IMR-90 (cell line): ENCODE data around the gene NWD2.
"Not testable (repeated sequence)": the region's sequence is repeated elsewhere in the genome, so short reads cannot be mapped to it uniquely, and the experiment has no call there.

Experiments used
- BHLHE40 ChIP-seq: fragments of 150-350 bp; IDR thresholded peaks from 2 replicates; pipeline ENCODE4 v1.6.1; 2016; ENCODE audit warnings: mild to moderate bottlenecking, low read depth, low read length
- CEBPB ChIP-seq: IDR thresholded peaks from 2 replicates; pipeline ENCODE4 v1.6.1; 2012; ENCODE audit warnings: low read depth, low read length, improper control_type of control experiment
- CHD1 ChIP-seq: IDR thresholded peaks from 2 replicates; pipeline ENCODE4 v1.6.1; 2012; ENCODE audit warnings: low read depth, low read length, improper control_type of control experiment
- CTCF ChIP-seq: conservative IDR thresholded peaks from 2 replicates; pipeline ENCODE4 v1.5.1; 2012; ENCODE audit warnings: mild to moderate bottlenecking, low read depth, low read length, improper control_type of control experiment
- ELK1 ChIP-seq: fragments of 150-350 bp; IDR thresholded peaks from 2 replicates; pipeline ENCODE4 v1.6.1; 2016; ENCODE audit warnings: low read depth, mild to moderate bottlenecking, low read length, moderate library complexity, borderline replicate concordance
- MAFK ChIP-seq: IDR thresholded peaks from 2 replicates; pipeline ENCODE4 v1.6.1; 2012; ENCODE audit warnings: low read depth, low read length, improper control_type of control experiment
- MAZ ChIP-seq: IDR thresholded peaks from 2 replicates; pipeline ENCODE4 v1.6.1; 2012; ENCODE audit warnings: low read depth, mild to moderate bottlenecking, low read length, improper control_type of control experiment, moderate library complexity, borderline replicate concordance
- MXI1 ChIP-seq: IDR thresholded peaks from 2 replicates; pipeline ENCODE4 v1.6.1; 2012; ENCODE audit warnings: low read depth, mild to moderate bottlenecking, low read length, moderate library complexity, borderline replicate concordance
- NFE2L2 ChIP-seq: fragments of 150-350 bp; IDR thresholded peaks from 2 replicates; pipeline ENCODE4 v1.6.1; 2016; ENCODE audit warnings: low read depth, mild to moderate bottlenecking, low read length
- POLR2A ChIP-seq: IDR thresholded peaks from 2 replicates; pipeline ENCODE4 v1.6.1; 2012; ENCODE audit warnings: mild to moderate bottlenecking, low read depth, low read length
- RAD21 ChIP-seq: IDR thresholded peaks from 2 replicates; pipeline ENCODE4 v1.6.1; 2012; ENCODE audit warnings: low read length, improper control_type of control experiment
- RFX5 ChIP-seq: IDR thresholded peaks from 2 replicates; pipeline ENCODE4 v1.8.0; 2012; ENCODE audit warnings: low read depth, mild to moderate bottlenecking, low read length, moderate library complexity
- SMC3 ChIP-seq: fragments of 150-350 bp; IDR thresholded peaks from 2 replicates; pipeline ENCODE4 v1.6.1; 2016; ENCODE audit warnings: low read depth, mild to moderate bottlenecking, antibody characterized with exemption, low read length, moderate library complexity
- USF2 ChIP-seq: fragments of 150-350 bp; IDR thresholded peaks from 2 replicates; pipeline ENCODE4 v1.6.1; 2017; ENCODE audit warnings: mild to moderate bottlenecking, antibody characterized with exemption, low read length, low read depth

- not testable (repeated sequence) for TF ChIP-seq CTCF, MAZ, POLR2A, BHLHE40, MAFK, RAD21, USF2, SMC3, CEBPB, RFX5, ELK1, NFE2L2, MXI1, CHD1
Measured at GRCh38 chr4:37413612-37414011, 169.1 kb downstream of the NWD2 start.
